Inflammatory macrophage treated with lipopolysaccharide for 4 hours (primary cell): Measurements from ENCODE around the gene PQBP1.

Experiments
- DNase-seq: peaks from one replicate; pipeline ENCODE4 v3.0.0-alpha.2; 2020

The PQBP1 gene

DNA sequence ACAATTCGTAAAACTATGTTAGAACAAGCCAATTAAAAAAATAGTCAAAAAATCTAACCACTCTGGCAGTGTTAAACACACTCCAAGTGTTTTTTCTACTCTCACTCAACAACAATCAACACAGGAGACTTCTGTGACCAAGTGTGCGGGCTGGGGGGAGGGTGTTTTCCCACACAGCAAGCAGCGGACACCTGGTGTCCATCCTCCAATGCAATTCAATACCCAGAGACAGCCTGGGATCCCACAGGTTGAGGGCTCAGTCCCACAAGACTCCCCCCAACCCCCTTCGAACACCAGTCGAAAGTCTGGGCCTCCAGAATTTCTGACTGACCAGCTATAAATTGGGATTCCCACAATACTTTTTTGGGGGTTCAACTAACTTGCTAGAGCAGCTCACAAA is 29.4 kb downstream of the PQBP1 start:
- DNase-seq = no peak

DNA sequence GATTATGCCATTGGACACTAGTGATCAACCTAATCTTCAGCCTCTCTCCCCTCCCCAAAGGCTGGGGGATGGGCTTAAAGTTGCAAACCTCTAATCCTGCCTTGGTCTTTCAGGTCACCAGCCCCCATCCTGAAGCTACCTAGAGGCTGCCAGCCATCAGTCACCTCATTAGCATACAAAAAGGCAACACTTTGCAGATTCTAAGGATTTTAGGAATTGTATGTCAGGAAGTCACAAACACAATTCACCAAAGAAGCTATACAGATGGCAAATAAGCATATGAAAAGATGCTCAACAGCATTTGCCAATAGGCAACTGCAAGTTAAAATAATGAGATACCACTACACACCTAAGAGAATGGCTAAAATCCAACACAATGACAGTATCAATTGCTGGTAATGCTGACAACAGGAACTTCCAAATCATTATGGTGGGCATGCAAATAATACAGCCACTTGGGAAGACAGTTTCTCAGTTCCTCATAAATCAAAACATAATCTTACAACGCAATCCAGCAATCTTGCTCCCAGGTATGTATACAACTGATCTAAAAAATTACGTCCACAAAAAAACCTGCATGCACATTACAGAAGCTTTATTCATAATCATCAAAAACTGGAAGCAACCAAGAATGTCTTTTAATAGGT is 30.1 kb downstream of the PQBP1 start:
- no peak for DNase-seq

DNA sequence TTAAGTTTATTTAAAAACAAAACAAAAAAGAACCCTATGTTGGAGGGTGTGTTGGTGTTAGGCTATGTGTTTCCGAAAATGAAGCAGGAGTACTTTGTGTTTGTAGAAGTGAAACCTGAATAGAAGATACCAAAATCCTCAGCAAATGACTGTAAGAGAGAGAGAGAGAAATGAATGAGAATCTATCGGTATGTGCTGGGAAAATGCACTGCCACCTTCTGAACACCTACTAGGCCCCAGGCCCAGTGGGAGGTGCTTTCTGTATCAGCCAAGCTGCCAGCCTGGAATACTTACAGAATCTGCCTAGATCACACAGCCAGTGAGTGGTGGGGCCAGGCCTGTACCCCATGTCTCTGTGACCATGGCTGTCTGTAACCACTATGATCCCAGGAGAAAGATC is 36.0 kb downstream of the PQBP1 start:
- no peak for DNase-seq

DNA sequence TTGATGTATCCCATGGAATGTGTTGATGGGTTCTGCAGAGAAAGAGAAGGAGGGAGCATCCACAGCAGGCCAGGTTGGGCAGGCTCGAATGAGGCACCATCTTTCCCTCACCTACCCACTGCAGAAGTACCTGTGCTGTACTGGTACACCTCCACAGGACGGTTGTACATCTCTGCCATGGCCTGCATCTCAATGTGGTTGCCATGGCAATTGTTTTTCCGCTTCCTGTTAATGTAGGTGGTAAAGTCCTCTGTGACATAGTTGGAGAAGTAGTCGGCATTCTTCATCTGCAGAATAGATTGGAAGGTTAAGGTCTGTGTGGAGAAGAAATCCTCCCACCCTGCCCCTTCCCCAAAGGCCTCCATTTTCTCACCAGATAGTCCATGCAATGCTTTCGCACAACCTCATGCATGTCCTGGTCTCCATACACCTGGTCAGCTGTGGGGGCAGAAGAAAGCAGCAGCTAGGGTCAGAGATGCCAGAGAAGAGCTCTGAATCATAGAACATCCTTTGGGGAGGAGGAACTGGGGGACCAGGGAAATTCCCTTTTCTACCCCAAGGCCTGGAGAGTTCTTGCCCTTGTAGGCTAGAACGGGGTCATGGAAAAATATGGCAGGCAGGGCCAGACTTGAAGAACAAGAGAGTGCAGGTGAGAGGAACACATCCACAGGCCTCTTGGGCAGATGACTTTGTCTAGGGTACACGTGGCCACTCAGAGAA is 37.0 kb downstream of the PQBP1 start:
- DNase-seq = peak; percentile 63

DNA sequence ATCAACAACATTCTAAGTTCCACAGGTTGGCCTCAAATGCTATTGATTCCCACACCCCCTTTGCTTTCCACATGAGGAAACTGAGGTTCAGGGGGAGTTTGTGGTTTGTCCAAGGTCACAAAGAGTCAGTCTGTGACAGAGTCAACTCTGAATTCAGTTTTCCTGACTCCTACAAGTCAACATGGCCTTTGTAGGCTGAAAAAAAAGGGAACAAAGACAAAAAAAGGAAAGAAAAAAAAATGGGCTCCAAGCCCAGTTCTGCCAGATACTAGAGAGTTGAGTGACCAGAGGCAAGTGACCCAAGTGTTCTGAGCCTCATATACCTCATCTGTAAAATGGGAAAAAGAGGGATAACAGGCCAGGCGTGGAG is 37.6 kb downstream of the PQBP1 start:
- DNase-seq = peak; percentile 48

DNA sequence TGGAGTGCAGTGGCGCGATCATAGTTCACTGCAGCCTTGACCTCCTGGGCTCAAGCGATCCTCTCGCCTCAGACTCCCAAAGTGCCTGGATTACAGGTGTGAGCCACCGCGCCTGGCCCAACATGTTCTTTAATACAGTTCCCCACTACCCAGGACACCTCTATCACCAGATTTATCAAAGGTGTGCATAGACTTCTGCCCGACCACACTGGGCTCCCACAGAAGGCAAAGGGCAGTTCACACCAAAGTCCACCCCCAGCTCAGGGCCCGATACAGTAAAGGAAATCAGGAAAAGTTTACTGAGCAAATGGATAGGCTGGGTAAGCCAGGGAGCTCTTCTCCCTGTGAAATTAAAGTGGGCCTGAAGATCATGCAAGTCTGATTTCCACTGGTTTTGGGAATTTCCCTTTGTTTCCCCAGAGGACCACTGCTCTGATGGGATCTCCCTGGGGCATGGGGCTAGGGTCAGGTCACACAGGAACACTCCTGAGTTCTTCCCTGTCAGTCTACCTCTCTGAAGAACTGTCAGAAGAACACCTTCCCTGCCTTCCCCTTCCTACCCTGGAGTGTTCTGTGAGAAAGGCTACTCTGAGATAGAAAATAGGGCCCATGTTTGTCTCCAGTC is 38.8 kb downstream of the PQBP1 start:
- peak; percentile 67 for DNase-seq

DNA sequence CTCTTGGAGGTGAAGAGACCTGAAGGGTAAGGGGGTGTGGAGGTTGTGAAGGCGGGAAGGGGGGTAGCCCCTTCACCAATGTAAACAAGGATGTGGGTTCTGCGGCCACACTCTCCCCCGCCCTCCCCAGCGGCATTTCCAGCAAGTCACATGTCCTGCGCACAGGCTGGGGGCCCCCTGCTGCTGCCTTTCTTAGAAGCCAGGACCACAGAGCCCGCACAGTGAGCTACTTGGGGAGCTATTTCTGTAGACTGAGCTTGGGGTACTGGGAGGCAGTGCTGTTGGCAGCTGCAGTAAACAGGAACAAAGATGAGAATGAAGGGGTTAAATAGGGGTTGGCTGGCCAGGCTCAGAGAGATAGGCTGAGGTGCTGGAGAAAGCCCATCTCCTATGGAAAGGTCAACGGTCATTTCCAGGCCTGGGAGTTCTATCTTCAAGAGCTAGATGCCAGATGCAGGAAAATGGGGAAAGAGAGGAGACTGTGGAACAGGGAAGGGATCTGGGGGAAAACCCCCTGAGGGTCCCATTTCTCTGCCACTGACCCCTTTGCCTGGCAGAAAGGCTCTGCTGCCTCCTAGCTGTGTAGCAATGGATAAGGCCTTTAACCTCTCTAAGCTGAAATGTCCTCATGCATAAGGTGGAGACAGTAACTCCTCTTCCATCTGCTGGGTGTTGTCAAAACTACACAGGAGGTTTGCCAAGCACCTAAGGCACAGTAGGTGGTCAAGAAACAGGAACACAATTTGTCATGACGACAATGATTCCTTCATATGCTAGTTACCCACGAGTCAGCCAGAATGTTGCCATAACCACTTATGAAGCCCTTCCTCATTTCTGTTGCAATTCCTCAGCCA is 39.6 kb downstream of the PQBP1 start:
- peak; percentile 87 for DNase-seq

DNA sequence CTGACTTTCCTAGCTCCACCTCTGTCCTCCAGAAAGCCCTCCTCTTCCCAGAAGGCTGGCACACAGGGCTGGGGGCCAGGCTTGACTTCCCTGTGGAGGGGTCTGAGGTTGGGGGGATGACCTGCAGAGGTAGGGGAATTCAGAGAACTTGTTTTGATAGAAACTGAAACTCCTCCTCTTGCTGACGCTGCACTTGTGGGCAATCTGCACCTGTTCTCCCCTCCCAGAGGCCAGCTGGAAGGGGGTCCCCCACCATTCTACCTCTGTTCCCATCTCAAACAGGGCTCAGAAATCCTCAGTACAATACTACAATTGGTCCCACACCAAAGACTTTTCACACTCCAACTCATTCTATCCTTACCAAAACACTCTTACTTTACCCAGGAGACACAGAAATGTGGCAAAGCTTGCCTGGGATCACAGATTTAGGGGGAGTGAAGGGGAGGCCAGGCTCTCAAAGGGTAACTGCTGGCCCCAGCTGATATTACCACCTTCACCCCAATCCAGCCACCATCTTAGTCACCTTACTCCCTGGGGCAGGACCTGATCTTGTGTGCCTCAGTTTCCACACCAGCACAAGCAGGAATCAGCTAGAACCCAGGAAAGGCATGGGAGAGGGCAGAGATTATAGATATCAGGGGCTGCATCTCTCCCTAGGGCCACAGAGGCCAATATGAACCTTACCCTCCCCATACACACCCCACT is 41.1 kb downstream of the PQBP1 start:
- no peak for DNase-seq

DNA sequence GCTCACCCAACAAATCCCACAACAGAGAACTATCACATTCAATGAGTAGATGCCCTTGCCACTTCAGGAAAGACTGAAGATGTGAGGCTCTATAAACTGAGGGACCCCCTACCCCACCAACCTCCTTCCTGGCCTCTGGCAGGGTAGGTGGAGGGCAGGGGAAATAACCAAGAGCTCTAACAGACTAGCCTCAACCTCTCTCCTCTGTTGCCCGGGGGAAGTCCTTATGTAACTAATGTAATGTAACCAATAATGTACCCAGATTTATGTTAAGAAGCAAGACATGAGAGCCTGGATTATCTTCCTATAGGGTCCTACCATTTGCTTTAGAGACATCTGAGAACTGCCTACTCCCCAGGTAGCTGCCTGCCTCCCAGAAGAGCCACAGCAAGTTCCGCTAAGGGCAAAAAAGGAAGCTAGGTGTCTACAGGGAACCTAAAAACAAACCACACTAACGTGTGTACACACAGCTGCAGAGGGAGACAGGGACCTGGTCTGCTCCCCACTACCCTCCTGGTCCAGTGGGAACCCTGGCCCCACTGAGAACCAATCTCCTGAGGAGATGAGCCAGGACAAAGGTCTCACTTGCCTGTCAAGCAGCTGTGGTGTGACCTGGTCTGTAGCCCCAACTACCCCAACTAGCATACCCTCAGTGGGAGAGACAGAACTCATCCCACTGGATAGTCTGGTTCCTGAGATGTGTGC is 41.9 kb downstream of the PQBP1 start:
- no peak for DNase-seq

DNA sequence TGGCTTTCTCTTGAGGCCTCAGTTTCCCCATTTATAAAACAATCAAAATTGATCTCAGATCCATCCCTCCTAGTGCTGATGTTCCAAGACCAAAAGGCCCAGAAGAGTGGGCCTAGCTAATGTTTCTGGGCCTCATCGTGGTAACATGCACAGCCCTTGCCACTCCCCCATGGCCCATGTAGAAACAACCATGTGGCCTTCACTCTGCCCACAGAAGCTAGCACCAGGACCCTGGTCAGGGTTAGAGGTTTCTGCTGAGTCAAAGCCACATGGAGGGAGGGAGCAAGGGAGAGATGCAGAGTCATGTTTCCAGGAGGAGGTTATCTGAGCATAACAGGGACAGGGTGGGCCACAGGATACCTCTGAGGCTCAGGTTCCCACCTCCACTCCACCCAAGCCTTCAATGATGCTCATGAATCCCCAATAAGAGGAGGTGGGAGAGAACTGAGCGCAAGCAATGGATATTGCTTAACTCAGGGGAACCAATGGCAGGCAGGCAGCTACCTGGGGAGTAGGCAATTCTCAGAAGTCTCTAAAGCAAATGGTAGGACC is 42.8 kb downstream of the PQBP1 start:
- DNase-seq = no peak

DNA sequence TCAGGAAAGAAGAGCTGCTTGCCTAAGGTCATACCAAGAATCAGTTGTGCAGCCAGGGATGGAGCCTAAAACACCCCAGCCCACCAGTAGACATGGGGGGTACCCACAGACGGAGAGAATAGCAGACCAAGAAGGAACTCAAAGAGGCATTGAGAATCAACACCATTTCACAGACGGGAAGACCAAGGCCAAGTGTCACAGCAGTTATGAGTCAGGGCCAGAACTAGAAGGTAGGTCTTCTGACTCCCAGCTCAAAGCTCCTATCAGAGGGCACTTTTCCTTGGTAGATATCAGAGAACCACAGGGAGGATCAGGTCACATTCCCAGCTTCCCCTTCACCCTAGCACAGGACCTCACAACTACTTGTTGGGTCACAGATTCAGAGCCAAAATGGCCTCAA is 45.2 kb downstream of the PQBP1 start:
- DNase-seq = no peak

DNA sequence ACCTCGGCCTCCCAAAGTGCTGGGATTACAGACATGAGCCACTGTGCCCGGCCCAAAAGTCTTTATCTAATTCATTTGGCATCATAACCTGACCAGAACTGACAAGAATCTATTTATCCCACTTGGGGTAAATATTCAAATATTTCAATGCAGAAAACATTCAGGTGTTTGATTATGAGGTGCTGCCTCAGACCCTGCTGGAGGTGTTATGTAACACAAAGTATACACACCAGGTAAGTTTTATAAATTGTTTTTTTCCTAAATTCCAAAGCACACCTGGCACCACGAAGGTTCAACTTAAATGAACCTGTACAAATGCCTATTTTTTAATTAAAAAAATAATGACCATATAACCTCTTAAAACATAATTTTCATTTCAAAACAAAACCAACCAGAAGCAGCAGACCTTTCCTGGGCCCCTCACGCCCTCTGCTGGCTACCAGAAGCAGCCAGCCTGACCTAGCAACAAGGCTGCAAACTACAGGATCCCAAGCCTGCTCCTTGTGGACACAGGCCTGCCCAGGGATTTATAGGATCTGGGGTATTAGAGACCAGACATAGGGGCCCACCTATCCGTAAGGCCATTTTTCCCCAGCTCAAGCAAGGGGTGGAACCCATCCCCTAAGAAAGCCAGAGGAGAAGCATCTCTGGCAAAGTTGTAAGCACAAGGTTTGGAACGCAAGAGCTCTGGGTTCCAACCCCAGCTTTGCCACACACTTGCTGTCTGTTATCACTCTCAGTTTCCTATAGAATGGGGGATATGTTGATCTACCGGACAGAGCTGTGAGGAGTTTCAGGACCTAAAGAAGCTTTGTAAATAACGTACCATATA is 48.0 kb downstream of the PQBP1 start:
- peak; percentile 46 for DNase-seq

DNA sequence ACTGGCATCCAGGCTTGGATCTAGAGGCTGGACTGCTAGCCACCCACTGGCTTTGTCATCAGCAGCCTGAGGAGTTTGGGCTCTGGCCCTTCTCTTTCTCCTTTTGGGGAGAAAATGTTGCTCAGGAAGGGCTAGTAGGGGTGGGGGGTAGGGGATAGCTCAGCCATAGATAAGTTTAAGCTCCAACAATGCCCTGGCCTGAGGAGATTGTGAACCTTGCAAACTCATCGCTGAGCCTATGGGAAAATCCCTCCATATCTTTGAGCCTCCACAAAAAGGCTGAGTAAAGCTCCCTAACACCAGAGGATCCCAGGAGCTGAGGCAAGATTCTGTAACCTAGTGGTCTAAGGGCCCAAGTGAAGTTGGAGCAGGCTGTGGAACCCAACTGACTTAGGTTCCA is 50.9 kb downstream of the PQBP1 start:
- no peak for DNase-seq
